DMS79 treated with DMSO at 0.1 percent for 48 hours (cell line): ENCODE measurements around the gene CST11.

Source experiments
- DNase-seq: peaks from one replicate; lab custom pipeline; 2025; lab: John Stamatoyannopoulos, UW

The CST11 gene

GRCh38 chr20:23453549-23454543, 1.2 kb upstream of the CST11 start:
- no peak for DNase-seq

GRCh38 chr20:23451956-23452487, 654 bp downstream of the CST11 start:
- no peak for DNase-seq

- DNase-seq = no peak
Measured at GRCh38 chr20:23450877-23451276, 1.8 kb downstream of the CST11 start.

- DNase-seq = no peak
Measured at GRCh38 chr20:23449421-23449820, 3.3 kb downstream of the CST11 start.

GRCh38 chr20:23448167-23448566, 4.5 kb downstream of the CST11 start:
- no peak for DNase-seq

GRCh38 chr20:23446505-23446904, 6.2 kb downstream of the CST11 start:
- DNase-seq = no peak

GRCh38 chr20:23445596-23446217, 7.0 kb downstream of the CST11 start:
- DNase-seq = no peak

- no peak for DNase-seq
Measured at GRCh38 chr20:23444859-23445258, 7.8 kb downstream of the CST11 start.

GRCh38 chr20:23442436-23442835, 10.2 kb downstream of the CST11 start:
- no peak for DNase-seq

- peak; percentile 21 for DNase-seq
Measured at GRCh38 chr20:23441850-23442313, 10.8 kb downstream of the CST11 start.

- DNase-seq = no peak
Measured at GRCh38 chr20:23440004-23440403, 12.7 kb downstream of the CST11 start.

GRCh38 chr20:23438661-23439060, 14.0 kb downstream of the CST11 start:
- DNase-seq = no peak

- no peak for DNase-seq
Measured at GRCh38 chr20:23437126-23437899, 15.4 kb downstream of the CST11 start.

- no peak for DNase-seq
Measured at GRCh38 chr20:23436681-23437080, 16.0 kb downstream of the CST11 start.

- no peak for DNase-seq
Measured at GRCh38 chr20:23435626-23436539, 16.8 kb downstream of the CST11 start.

GRCh38 chr20:23434521-23435313, 18.0 kb downstream of the CST11 start:
- DNase-seq = no peak

- no peak for DNase-seq
Measured at GRCh38 chr20:23433628-23434027, 19.0 kb downstream of the CST11 start.

GRCh38 chr20:23425129-23425528, 27.5 kb downstream of the CST11 start:
- no peak for DNase-seq

GRCh38 chr20:23420943-23421931, 31.4 kb downstream of the CST11 start, which contains the start of gene NAPB:
Gene NAPB, minus strand, starts transcription at chr20:23421488. Its CDS starts 86 bp downstream, at chr20:23421402.
- peak; percentile 85 for DNase-seq
